GM19452 (cell line): Measurements from ENCODE around the gene KLHDC3.

Experiments used
- ATAC-seq: cut with Tn5 transposase; IDR thresholded peaks from one replicate; pipeline ENCODE4 v1.9.1; 2021; ENCODE audit not compliant: unreplicated experiment

KLHDC3 gene

DNA sequence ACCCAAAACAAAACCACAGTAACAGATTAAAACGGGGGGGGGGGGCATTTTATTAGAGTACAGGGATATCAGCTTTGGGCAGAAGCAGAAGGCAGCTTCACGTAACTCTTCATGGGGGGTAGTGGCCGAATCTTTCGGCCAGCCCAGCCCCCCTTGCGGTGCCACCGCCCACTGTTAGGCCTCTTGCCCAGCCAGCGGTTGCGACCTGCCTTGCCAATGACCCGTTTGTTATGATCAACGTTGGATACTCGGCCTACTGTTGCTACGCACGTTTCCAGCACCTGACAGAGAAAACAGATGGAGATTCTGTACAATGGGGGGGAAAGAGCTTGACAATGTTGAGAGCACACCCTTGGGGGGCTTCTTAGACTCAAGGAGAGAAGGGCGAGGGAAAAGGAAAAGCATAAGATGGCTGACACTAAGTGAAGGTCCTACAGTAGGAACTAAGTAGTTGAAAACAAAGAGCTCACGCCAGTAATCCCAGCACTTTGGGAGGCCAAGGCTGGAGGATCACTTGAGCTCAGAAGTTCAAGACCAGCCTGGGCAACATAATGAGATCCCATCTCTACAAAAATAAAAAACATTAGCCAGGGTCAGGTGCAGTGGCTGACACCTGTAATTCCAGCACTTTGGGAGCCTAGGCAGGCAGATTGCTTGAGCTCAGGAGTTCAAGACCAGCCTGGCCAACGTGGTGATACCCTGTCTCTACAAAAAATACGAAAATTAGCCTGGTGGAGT is 40.3 kb downstream of the KLHDC3 start:
- ATAC-seq = no peak

GRCh38 chr6:43055966-43056365 is 41.9 kb downstream of the KLHDC3 start:
- ATAC-seq = no peak

- no peak for ATAC-seq
These were observed 44.5 kb downstream of the KLHDC3 start for GRCh38 chr6:43058531-43058930.

GRCh38 chr6:43059168-43060033 is 45.4 kb downstream of the KLHDC3 start, which contains the start of the genes KLC4 and MRPL2:
Gene KLC4 (plus strand): TSS chr6:43059631. CDS start chr6:43061336, 1,705 bp downstream.
Gene MRPL2 (minus strand): TSS chr6:43059434. CDS start chr6:43059381, 53 bp downstream.
- peak; percentile 86 for ATAC-seq

DNA sequence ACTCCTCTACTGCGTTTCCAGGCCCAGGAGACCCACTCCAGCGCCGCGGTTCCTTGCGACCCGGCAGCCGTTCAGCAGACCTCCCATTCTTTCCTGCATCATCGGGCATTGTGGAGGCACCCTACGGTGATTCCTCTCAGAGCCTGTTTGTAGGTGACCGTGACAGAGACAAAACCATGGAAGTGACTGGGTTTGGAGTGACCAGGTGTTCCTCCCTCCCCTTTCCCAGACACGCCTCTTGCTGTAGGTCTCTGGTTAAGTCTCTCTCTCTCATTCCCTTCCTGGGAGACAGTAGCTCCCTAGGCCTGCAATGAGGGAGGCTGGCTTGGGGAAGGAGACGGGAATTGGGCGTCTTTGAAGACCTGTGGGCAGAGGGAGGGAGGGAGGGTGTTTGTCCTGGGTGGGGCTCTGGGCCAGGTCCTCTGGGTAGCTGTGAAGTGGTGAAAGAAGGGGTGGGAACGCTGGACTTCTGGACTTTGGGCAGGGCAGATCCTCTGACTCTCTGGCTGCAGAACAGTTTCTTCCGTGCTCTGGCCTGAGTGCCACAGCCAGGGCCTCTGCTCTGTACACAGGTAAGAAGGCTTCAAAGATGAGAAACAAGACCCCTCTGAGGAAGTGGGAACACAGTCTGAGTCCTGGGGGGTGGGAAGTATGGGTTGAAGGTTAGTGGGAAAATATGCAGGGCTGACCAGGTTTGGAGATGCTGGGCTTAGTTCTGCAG is 46.1 kb downstream of the KLHDC3 start:
- no peak for ATAC-seq

- ATAC-seq = no peak
These were observed 46.9 kb downstream of the KLHDC3 start for GRCh38 chr6:43060755-43061633.

- ATAC-seq = no peak
These were observed 47.8 kb downstream of the KLHDC3 start for GRCh38 chr6:43061861-43062260.

- ATAC-seq = no peak
These were observed 48.8 kb downstream of the KLHDC3 start for GRCh38 chr6:43062818-43063217.

GRCh38 chr6:43070028-43070632 is 56.1 kb downstream of the KLHDC3 start:
- no peak for ATAC-seq
